GM19193 (cell line): ENCODE measurements around the gene SRD5A1.

Experiments
- POLR2A ChIP-seq: IDR thresholded peaks from 4 replicates; pipeline ENCODE4 v1.6.1; 2011; ENCODE audit not compliant: insufficient read depth, insufficient read length; ENCODE audit errors: extremely low read depth

Gene SRD5A1

DNA sequence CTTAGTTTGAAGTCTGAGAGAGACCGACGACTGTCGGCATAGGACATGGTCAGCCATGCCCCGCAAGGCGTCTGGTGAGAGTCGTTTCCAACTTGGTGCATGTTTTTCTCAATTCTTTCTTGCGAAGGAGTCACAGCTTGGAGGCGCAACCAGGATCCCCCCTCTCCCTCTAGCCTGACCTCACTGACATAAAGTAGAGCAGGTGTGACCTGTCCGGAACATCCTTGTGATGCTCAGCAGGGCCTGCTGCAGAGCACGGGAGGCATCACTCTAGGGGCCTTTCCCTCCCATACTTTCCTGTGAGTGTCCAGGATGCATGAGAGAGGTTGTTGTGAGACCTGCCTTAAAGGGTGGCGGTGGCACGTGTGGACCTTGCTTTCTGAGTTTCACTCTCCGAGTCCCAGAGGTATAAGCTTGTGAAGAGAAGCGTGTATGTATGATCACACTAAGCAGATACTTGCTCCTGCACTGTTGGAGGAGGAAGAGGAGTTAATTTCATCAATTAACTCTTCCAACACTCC, 85.0 kb downstream of the SRD5A1 start:
- TF ChIP-seq POLR2A: no peak

DNA sequence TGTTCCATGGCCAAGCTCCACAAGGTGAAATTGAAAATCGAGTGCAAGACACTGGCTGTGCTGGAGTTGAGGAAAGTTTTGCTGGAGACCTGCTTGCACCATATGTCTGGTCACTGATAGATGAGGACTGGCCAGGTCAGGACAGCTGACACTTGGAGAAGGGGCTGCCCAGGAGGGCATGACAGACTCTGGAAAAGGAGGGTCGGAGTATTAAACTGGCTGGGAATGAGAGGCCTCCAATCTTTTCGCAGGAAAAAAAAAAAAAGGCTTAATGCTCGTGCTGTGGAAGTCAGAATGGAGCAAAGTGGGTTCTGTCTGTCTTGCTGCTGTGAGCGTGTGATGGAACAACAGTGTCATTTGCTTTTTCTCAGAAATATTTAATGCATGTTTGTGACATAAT, 85.5 kb downstream of the SRD5A1 start:
- TF ChIP-seq POLR2A: no peak

- no peak for TF ChIP-seq POLR2A
Measured at GRCh38 chr5:6719417-6719816, 86.2 kb downstream of the SRD5A1 start.

- no peak for TF ChIP-seq POLR2A
Measured at GRCh38 chr5:6719896-6720560, 86.8 kb downstream of the SRD5A1 start.

DNA sequence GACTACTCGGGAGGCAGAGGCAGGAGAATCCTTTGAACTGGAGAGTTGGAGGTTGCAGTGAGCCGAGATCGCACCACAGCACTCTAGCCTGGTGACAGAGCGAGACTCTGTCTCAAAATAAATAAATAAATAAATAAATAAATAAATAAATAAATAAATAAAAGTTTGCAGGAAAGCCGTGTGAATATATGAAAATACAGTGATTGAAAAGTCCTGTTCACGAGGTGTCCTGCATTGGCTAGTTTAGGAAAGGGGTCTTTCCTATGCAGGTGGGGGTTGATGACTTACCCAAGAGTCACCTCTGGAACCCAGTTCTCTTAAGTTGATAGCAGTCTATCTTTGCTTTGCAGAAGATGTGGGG, 87.3 kb downstream of the SRD5A1 start:
- TF ChIP-seq POLR2A: no peak

DNA sequence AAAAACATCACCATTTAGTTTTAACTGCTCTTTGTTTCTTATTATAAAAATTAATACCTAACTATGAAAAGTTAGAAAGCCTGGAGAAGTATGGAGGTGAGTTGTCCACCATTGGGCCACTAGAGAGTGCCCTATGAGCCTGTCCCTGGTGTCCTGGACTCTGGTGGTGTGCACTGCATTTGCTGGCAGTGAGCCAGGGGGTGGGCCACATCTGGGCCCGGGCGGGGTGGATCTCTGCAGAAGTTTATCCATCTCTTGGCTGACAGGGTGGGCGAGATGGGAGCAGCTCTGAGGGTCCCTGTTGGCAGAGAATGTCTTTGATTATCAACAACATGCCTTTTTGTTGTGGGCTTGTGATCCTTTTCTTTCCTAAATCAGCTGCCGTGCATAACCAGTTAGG, 88.2 kb downstream of the SRD5A1 start:
- TF ChIP-seq POLR2A: no peak

GRCh38 chr5:6722015-6722414, 88.8 kb downstream of the SRD5A1 start:
- TF ChIP-seq POLR2A: no peak

DNA sequence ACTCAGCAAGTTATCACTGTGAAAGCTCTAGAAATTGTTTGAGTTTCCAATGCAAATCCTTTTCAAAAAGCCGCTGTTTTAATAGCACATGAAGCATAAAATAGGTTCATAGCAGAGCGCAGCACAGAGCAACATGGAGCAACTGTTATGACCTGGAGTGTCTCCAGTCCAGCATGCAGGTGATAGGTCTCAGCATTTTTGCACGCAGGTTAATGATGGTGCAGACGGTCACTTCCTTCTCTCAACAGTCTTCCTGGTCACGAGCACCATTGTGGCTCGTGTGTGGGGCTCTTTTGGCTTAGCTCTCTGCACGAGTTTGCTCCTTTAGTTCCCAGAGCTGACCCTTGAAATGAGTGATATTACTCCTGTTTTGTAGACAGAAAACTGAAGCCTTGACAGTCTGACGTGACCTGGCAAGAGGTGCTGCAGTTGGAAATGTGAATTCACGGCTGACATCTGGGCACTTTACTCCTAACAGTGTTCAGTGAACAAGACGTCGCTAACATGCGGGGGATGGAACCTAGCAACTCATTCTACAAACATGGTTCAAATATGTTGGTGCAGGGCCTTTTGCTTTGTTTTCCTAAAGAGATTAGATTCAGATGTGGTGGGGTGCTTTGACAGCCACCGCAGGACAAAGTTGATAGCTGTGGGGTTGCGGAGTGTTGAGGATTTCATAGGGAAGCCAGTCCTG, 90.0 kb downstream of the SRD5A1 start:
- no peak for TF ChIP-seq POLR2A

- TF ChIP-seq POLR2A: no peak
Measured at GRCh38 chr5:6723816-6724300, 90.6 kb downstream of the SRD5A1 start.
